Fibroblast of upper back skin (primary cell): Measurements from ENCODE around the gene QSOX2.

Source experiments
- DNase-seq: peaks from one replicate; pipeline ENCODE4 v3.0.0-alpha.2; 2013

QSOX2 gene

GRCh38 chr9:136219276-136219675 lies 26.3 kb downstream of the QSOX2 start:
- DNase-seq: peak; percentile 46

- DNase-seq: no peak
These were observed 26.9 kb downstream of the QSOX2 start for GRCh38 chr9:136218673-136219072.

- DNase-seq: no peak
These were observed 27.3 kb downstream of the QSOX2 start for GRCh38 chr9:136218271-136218670.

- DNase-seq: no peak
These were observed 28.9 kb downstream of the QSOX2 start for GRCh38 chr9:136216541-136217244.

GRCh38 chr9:136213733-136214132 lies 31.9 kb downstream of the QSOX2 start:
- DNase-seq: no peak

- no peak for DNase-seq
These were observed 33.2 kb downstream of the QSOX2 start for GRCh38 chr9:136212345-136212950.

- DNase-seq: no peak
These were observed 33.9 kb downstream of the QSOX2 start for GRCh38 chr9:136211441-136212344.

GRCh38 chr9:136211006-136211405 lies 34.6 kb downstream of the QSOX2 start:
- DNase-seq: no peak

- DNase-seq: no peak
These were observed 35.3 kb downstream of the QSOX2 start for GRCh38 chr9:136210276-136210675.

GRCh38 chr9:136209786-136210185 lies 35.8 kb downstream of the QSOX2 start:
- DNase-seq: no peak

GRCh38 chr9:136209232-136209631 lies 36.4 kb downstream of the QSOX2 start:
- DNase-seq: no peak

GRCh38 chr9:136208675-136209074 lies 36.9 kb downstream of the QSOX2 start:
- no peak for DNase-seq

- DNase-seq: no peak
These were observed 38.0 kb downstream of the QSOX2 start for GRCh38 chr9:136207616-136208015.

GRCh38 chr9:136206602-136207275 lies 38.9 kb downstream of the QSOX2 start:
- no peak for DNase-seq

GRCh38 chr9:136205707-136205992 lies 40.0 kb downstream of the QSOX2 start:
- DNase-seq: no peak

- peak; percentile 9 for DNase-seq
These were observed 40.5 kb downstream of the QSOX2 start, which contains the start of gene LHX3 for GRCh38 chr9:136204838-136205706. LHX3 (minus strand) TSS chr9:136205128; CDS start chr9:136205012, 116 bp downstream.

- DNase-seq: no peak
These were observed 41.3 kb downstream of the QSOX2 start for GRCh38 chr9:136204145-136204805.

GRCh38 chr9:136203408-136204144 lies 42.0 kb downstream of the QSOX2 start:
- DNase-seq: no peak

GRCh38 chr9:136202454-136203407 lies 42.9 kb downstream of the QSOX2 start:
- no peak for DNase-seq
